H1 (cell line): Measurements from ENCODE around the gene LRTM2. TPM values are rescaled to one million over a fixed set of nuclear protein-coding genes. Genes with fewer than 3 reads are reported as not detected.

ENCODE experiments used
- CTBP2 ChIP-seq: IDR thresholded peaks from 2 replicates; pipeline ENCODE4 v1.7.0; 2011; ENCODE audit warnings: borderline replicate concordance, mild to moderate bottlenecking, moderate library complexity, mixed read lengths, low read length; ENCODE audit not compliant: insufficient read depth, insufficient read length
- GTF2F1 ChIP-seq: IDR thresholded peaks from 2 replicates; pipeline ENCODE4 v1.6.1; 2012; ENCODE audit warnings: low read depth, low read length, improper control_type of control experiment, borderline replicate concordance
- HDAC2 ChIP-seq, 2 experiments: fragments of 300-600 bp in 1 of 2; sonication (generic) in 1 of 2; IDR thresholded peaks; 2 replicates each; pipeline ENCODE4 v1.6.1; 2011 to 2012; ENCODE audit warnings: low read depth in 2 of 2, low read length in 2 of 2, mild to moderate bottlenecking in 2 of 2, moderate library complexity in 2 of 2, borderline replicate concordance in 1 of 2, inconsistent platforms in 1 of 2
- NANOG ChIP-seq: IDR thresholded peaks from 2 replicates; pipeline ENCODE4 v1.6.1; 2011; ENCODE audit warnings: low read length, low read depth, mild to moderate bottlenecking, inconsistent platforms; ENCODE audit not compliant: insufficient read depth, poor library complexity, severe bottlenecking
- SAP30 ChIP-seq: fragments of 300-600 bp; sonication (generic); IDR thresholded peaks from 2 replicates; pipeline ENCODE4 v1.7.1; 2012; ENCODE audit warnings: low read length, moderate library complexity, mild to moderate bottlenecking, inconsistent platforms; ENCODE audit not compliant: insufficient read depth, insufficient replicate concordance
- TAF7 ChIP-seq: optimal IDR thresholded peaks from 2 replicates; pipeline ENCODE3; 2011; ENCODE audit warnings: low read depth, mild to moderate bottlenecking, inconsistent platforms, low read length, moderate library complexity, borderline replicate concordance
- polyA plus RNA-seq, 7 experiments: library from polyadenylated mRNA; depleted of rRNA in 3 of 7; stranded (reverse) in 5 of 7; unstranded in 2 of 7; fragments of >200 nt in 5 of 7; fragments of 200-250 nt in 2 of 7; gene quantifications; 1 replicate in 5 of 7; 2 replicates in 1 of 7; 4 replicates in 1 of 7; pipeline versions ENCODE4 v1.2.1 to v1.2.3, GENCODE V29; 2011 to 2013; ENCODE audit warnings: missing spikeins in 2 of 7, mixed read lengths in 2 of 7
- total RNA-seq: library from RNA; stranded (reverse); fragmentation: NEBNext Ultra II Directional; extraction: Animal tissue kit (Norgen Biotek cat#: 25700); gene quantifications from 2 replicates; pipeline ENCODE4 v1.2.1, GENCODE V29; 2021
- TF ChIP-seq, protein P1 (sequence below): IDR thresholded peaks from 2 replicates; pipeline ENCODE4 v1.6.1; 2011; ENCODE audit warnings: low read length, improper control_type of control experiment
- TF ChIP-seq, protein P2 (sequence below), 3 experiments: IDR thresholded peaks; 1 replicate in 2 of 3; 2 replicates in 1 of 3; pipeline versions ENCODE4 v1.5.1 to v1.6.1; 2011; ENCODE audit warnings: low read length in 3 of 3, mild to moderate bottlenecking in 3 of 3, inconsistent platforms in 2 of 3, low read depth in 1 of 3, moderate library complexity in 1 of 3; ENCODE audit not compliant: insufficient read depth in 1 of 3; ENCODE audit errors: control extremely low read depth in 1 of 3

Gene LRTM2
- total and polyA plus RNA-seq, 2 of the 8 experiments (the other 6 are each of a cell fraction or from before 2014, with no cell fraction given) = 0.06 TPM; not detected in 1

DNA sequence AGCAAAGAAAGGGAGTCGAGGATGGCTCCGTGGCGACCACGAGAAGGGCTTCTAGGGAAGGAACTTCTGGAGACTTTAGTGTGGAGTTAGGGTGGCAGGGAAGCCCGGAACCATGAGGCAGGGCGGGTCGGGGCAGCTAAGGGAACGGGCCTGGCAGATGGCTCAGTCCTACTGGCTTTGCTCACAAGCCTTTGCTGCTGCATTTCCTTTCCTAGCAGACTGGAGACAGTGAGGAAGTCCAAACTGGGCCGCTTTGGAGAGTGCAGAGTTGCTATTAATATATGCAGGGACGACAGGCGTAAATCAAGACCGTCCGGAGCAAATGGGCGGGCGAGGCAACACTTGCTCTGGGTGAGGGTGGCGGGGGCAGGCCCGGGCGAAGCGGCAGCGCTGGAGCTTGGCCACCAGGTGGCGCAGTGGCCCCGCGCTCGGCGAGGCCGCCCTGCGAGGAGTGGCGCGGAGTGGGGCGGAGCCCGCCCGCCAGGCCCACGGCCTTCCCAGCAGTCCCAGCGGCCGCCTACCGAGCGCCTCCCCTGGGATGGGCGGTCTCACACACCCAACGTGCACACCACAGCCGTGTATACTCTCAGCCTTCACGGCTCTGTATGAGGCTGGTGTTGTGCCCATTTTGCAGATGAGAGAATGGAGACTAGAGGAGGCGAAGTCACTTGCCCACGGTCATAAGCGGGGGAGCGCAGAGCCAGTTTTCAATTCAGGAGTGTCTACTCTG, 24.4 kb upstream of the LRTM2 start (continued):
- TF ChIP-seq, protein P1, sequence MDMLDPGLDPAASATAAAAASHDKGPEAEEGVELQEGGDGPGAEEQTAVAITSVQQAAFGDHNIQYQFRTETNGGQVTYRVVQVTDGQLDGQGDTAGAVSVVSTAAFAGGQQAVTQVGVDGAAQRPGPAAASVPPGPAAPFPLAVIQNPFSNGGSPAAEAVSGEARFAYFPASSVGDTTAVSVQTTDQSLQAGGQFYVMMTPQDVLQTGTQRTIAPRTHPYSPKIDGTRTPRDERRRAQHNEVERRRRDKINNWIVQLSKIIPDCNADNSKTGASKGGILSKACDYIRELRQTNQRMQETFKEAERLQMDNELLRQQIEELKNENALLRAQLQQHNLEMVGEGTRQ = no peak
- TF ChIP-seq SAP30 (no peak), NANOG (no peak), TAF7 (peak; percentile 55), HDAC2 (IDR thresholded peaks at IDR 0.05; ENCODE audit: borderline replicate concordance in 1 of 2, low read depth in 2 of 2, low read length in 2 of 2) (peak; percentile 87 to 91; a peak in 3 of 4 replicates), GTF2F1 (no peak), CTBP2 (no peak)
- TF ChIP-seq, protein P2, sequence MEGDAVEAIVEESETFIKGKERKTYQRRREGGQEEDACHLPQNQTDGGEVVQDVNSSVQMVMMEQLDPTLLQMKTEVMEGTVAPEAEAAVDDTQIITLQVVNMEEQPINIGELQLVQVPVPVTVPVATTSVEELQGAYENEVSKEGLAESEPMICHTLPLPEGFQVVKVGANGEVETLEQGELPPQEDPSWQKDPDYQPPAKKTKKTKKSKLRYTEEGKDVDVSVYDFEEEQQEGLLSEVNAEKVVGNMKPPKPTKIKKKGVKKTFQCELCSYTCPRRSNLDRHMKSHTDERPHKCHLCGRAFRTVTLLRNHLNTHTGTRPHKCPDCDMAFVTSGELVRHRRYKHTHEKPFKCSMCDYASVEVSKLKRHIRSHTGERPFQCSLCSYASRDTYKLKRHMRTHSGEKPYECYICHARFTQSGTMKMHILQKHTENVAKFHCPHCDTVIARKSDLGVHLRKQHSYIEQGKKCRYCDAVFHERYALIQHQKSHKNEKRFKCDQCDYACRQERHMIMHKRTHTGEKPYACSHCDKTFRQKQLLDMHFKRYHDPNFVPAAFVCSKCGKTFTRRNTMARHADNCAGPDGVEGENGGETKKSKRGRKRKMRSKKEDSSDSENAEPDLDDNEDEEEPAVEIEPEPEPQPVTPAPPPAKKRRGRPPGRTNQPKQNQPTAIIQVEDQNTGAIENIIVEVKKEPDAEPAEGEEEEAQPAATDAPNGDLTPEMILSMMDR (IDR thresholded peaks at IDR 0.05; ENCODE audit: control extremely low read depth in 1 of 3, insufficient read depth in 1 of 3, low read depth in 1 of 3, low read length in 3 of 3) = peak in 2 of 3 experiments; percentile 89 to 92; a peak in 3 of 4 replicates
